ENCODE data around the gene TMEM43.

TMEM43 gene

GRCh38 chr3:14151471-14152083 is 26.7 kb downstream of the TMEM43 start:
- no peak overlapping the region for H3K27ac ChIP-seq
- TF ChIP-seq, protein P1, sequence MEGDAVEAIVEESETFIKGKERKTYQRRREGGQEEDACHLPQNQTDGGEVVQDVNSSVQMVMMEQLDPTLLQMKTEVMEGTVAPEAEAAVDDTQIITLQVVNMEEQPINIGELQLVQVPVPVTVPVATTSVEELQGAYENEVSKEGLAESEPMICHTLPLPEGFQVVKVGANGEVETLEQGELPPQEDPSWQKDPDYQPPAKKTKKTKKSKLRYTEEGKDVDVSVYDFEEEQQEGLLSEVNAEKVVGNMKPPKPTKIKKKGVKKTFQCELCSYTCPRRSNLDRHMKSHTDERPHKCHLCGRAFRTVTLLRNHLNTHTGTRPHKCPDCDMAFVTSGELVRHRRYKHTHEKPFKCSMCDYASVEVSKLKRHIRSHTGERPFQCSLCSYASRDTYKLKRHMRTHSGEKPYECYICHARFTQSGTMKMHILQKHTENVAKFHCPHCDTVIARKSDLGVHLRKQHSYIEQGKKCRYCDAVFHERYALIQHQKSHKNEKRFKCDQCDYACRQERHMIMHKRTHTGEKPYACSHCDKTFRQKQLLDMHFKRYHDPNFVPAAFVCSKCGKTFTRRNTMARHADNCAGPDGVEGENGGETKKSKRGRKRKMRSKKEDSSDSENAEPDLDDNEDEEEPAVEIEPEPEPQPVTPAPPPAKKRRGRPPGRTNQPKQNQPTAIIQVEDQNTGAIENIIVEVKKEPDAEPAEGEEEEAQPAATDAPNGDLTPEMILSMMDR (conservative IDR thresholded peaks at IDR 0.05): no peak
- TF ChIP-seq ZFX (IDR thresholded peaks at IDR 0.05): no peak

- no peak for TF ChIP-seq ZFX (IDR thresholded peaks at IDR 0.05)
- TF ChIP-seq, protein P1 (conservative IDR thresholded peaks at IDR 0.05): peak; percentile 40
- H3K27ac ChIP-seq: no peak overlapping the region
Measured at GRCh38 chr3:14152233-14152962, 27.5 kb downstream of the TMEM43 start.

DNA sequence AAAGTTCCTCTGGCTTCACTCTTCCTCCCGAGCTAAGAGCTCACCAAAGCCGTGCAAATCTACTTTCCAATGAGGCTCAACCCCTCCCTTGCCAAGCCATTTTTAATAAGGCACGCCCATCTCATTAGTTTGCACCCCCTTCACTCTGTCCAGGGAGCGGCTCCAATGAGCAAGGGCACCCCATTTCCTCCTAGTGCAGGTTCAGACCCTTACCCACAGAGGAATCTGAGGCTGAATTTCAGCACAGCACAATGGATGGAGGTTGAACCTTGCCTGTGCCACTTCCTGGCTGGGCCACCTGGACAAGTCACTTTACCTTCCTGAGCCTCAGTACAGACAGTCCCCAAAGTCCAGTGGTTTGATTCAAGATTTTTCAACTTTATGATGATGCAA is 28.1 kb downstream of the TMEM43 start:
- no peak for TF ChIP-seq ZFX (IDR thresholded peaks at IDR 0.05)
- TF ChIP-seq, protein P1 (conservative IDR thresholded peaks at IDR 0.05): peak; percentile 15
- no peak overlapping the region for H3K27ac ChIP-seq

- H3K27ac ChIP-seq: no peak overlapping the region
- TF ChIP-seq ZFX (IDR thresholded peaks at IDR 0.05): no peak
- TF ChIP-seq, protein P1 (conservative IDR thresholded peaks at IDR 0.05): no peak
Measured at GRCh38 chr3:14153663-14154062, 28.8 kb downstream of the TMEM43 start.

DNA sequence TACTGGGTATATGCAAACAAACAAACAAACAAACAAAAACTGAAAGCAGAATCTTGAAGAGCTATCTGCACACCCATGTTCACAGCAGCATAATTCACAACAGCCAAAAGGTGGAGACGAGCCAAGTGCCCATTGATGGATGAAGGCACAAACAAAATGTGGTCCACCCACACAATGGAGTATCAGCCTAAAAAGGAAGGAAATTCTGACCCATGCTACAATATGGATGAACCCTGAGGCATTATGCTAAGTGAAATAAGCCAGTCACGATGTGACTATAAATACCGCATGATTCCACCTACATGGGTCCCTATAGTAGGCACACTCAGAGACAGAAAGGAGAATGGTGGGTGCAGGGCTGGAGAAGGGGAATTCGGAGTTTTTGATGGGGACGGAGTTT is 29.4 kb downstream of the TMEM43 start:
- no peak for TF ChIP-seq ZFX (IDR thresholded peaks at IDR 0.05)
- TF ChIP-seq, protein P1 (conservative IDR thresholded peaks at IDR 0.05): no peak
- H3K27ac ChIP-seq: no peak overlapping the region

DNA sequence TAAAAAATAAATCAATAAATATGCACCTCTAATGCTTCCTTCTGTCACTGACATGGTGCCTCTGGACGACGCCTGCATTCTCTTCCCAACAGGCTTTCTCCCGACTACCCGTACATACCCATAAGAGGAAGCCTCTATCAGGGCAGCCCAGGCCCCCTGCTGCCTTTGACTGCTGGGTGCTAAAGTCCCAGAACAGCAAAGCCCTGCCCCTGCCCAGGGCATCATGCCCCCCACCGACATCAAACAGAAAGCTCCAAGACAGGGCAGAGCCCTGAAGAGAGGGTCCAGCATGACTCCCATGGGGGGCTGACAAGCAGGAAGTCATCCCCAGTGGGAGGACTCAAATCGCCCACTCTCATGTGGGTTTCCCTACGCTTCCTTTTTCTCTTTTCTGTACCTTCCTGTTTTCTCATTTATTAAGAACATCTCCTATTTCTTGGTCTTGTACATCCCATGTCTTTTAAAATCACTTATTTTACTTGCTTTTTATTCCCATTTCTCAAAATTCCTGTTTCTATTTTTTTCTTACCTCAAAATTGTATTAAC is 30.1 kb downstream of the TMEM43 start:
- TF ChIP-seq, protein P1 (conservative IDR thresholded peaks at IDR 0.05): no peak
- no peak overlapping the region for H3K27ac ChIP-seq

- no peak for TF ChIP-seq ZFX (IDR thresholded peaks at IDR 0.05)
- TF ChIP-seq, protein P1 (conservative IDR thresholded peaks at IDR 0.05): no peak
- no peak overlapping the region for H3K27ac ChIP-seq
Measured at GRCh38 chr3:14156201-14156600, 31.3 kb downstream of the TMEM43 start.
